ENCODE measurements around the gene MYDGF. TPM values are rescaled to one million over a fixed set of nuclear protein-coding genes. Genes with fewer than 3 reads are reported as not detected.

Gene MYDGF
- total and polyA plus RNA-seq, 2 of the 13 experiments (the other 11 are each of a cell fraction or from before 2014, with no cell fraction given), result 116 to 198 TPM

GRCh38 chr19:4687396-4687795 is 17.3 kb upstream of the MYDGF start (continued):
- TF ChIP-seq ZBTB34 (CRISPR knock-in tag; IDR thresholded peaks at IDR 0.05) (no peak), ZNF530 (CRISPR knock-in tag; IDR thresholded peaks at IDR 0.05; ENCODE audit: low read depth) (no peak), TBX2 (CRISPR knock-in tag; IDR thresholded peaks at IDR 0.05; ENCODE audit: borderline replicate concordance) (peak; percentile 42; the same call in 1 of the 2 replicates), ZNF570 (CRISPR knock-in tag; IDR thresholded peaks at IDR 0.05; ENCODE audit: borderline replicate concordance) (no peak), THAP11 (CRISPR knock-in tag; IDR thresholded peaks at IDR 0.05) (no peak), STAG1 (CRISPR knock-in tag; IDR thresholded peaks at IDR 0.05) (no peak), NFRKB (IDR thresholded peaks at IDR 0.05) (no peak), ZNF292 (CRISPR knock-in tag; IDR thresholded peaks at IDR 0.05; ENCODE audit: borderline replicate concordance, low read depth) (no peak), HNRNPLL (IDR thresholded peaks at IDR 0.05; ENCODE audit: low read depth, low read length, poor library complexity, severe bottlenecking) (no peak), GLI4 (CRISPR knock-in tag; IDR thresholded peaks at IDR 0.05; ENCODE audit: borderline replicate concordance) (no peak), PAX8 (CRISPR knock-in tag; IDR thresholded peaks at IDR 0.05; ENCODE audit: borderline replicate concordance) (no peak), GABPB1 (CRISPR knock-in tag; IDR thresholded peaks at IDR 0.05) (peak; percentile 34; the same call in 1 of the 2 replicates), GFI1 (CRISPR knock-in tag; IDR thresholded peaks at IDR 0.05; ENCODE audit: borderline replicate concordance) (no peak), PITX1 (CRISPR knock-in tag; IDR thresholded peaks at IDR 0.05) (no peak), MAX (IDR thresholded peaks at IDR 0.05) (0 out of 2 replicates have a peak, but pooled peaks have one; percentile 32), POLR2AphosphoS2 (IDR thresholded peaks at IDR 0.05; ENCODE audit: low read depth, low read length) (no peak)
- TF ChIP-seq, protein P1, sequence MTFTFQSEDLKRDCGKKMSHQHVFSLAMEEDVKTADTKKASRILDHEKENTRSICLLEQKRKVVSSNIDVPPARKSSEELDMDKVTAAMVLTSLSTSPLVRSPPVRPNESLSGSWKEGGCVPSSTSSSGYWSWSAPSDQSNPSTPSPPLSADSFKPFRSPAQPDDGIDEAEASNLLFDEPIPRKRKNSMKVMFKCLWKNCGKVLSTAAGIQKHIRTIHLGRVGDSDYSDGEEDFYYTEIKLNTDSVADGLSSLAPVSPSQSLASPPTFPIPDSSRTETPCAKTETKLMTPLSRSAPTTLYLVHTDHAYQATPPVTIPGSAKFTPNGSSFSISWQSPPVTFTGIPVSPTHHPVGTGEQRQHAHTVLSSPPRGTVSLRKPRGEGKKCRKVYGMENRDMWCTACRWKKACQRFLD (CRISPR knock-in tag; IDR thresholded peaks at IDR 0.05; ENCODE audit: borderline replicate concordance), result no peak

All from HepG2 (cell line).